GM19452 (cell line): Measurements from ENCODE around the gene FAM13A.

ENCODE experiments used
- ATAC-seq: cut with Tn5 transposase; IDR thresholded peaks from one replicate; pipeline ENCODE4 v1.9.1; 2021; ENCODE audit not compliant: unreplicated experiment

The FAM13A gene

DNA sequence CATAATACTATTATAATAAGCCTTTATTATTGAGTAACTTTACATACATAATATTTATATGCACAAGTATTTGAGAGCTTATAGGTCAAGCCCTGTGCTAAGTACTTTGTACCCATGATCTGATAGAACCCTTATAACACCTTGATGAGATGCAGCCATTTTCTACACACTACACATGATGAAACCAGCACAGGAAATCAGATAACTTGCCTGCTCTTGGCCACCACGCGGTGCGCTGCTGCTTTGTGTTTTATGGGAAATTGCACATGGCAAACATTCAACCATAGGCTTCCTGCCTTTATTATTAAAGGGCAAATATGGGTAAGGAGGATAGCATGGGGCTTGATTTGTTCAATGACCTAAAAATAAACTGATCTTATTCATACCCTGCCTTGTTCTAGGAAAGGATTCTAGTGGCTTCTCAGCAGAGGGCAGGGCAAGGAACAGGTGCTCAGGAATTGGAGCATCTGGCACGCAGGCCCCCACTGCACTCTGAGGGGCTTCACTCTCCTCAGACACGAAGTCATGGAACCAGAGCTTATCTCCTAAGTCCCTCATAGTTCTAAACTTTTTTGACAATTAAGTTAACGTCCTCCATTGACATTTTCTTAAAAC is 327.7 kb downstream of the FAM13A start:
- no peak for ATAC-seq

- ATAC-seq, result no peak
Observed at GRCh38 chr4:88728146-88728545, 328.8 kb downstream of the FAM13A start.

- ATAC-seq, result no peak
Observed at GRCh38 chr4:88725986-88726385, 331.0 kb downstream of the FAM13A start.

GRCh38 chr4:88725143-88725542 is 331.8 kb downstream of the FAM13A start:
- no peak for ATAC-seq

DNA sequence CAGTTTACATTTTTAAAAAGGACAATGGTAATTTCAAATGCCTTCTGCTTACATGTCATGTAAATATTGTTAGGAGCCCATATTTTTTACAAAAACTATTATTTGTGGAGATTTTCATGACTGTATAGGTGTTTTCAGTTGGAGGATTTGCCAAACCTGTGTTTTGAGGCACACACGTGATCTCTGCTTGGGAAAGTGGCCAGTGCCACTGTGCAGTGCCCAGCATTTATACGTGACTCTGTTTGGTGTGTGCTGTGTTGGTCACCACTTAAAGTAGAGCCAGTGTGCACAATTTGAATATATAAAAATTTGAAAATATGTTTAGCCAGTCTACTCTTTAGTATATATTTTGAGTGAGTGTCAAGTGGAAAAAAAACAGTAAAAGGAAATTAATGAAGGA is 332.6 kb downstream of the FAM13A start:
- ATAC-seq, result no peak

DNA sequence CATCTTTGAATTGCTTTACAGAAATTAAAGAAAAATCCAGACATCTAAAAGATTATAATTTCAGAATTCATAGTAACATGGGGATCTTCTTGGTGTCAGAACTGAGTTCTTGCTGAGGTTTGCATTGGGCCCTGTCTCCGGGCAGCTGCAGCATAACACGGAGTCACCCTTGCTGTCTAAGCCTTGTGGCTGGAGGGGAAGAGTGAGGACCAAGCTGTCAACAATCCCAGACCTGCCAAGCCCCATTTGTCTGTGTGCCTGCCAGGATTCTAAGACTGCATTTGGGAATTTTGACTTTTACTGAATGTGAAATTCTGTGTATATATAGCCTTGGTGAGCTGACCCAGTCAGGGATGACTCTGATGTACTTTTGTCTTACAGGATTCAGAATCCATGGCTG is 334.2 kb downstream of the FAM13A start:
- ATAC-seq, result no peak

- ATAC-seq, result no peak
Observed at GRCh38 chr4:88722276-88722780, 334.7 kb downstream of the FAM13A start.

DNA sequence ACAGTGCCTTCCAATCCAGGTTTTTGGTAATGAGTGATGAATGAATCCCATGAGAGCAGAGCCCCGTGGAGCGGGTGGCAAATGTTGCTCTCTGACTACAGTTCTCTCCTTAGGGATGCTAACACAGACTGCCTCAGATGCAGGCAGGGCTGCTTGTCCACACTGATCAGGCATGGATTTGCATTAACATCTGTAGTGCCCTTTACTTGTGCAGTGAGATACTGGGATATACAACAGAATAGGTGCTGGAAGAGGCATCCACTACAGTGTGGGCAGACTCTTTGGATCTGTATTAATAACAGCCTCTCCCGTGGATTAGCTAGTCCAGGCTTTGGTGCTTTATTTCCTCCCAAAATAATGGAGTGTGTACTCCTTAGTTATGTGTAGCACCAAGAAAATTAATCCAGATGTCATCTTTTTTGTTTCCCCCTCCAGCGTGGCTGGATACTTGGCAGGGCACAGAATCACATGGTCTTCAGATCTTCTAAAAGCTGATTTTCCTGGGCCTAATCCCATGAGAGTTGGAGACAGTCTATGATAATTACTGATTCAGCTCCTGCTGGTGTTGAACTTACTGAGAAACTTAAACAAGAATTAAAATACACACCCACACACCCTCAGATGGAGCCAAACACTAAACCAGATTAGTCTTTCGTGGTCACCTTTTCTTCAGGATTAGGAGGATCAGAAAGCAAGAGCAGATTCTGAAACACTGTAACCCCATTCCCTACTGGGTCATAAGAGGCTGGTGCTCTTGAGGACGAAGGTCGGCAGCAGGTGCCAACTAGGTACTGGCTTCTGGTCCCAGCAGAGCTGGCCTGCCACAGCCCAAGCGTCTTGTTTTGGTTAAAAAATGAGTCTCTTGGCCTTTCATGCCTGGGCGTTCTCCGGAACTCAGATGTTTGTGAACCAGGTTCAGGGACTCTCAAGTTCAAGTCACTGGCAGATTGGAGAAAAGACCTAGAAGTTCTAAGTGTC is 336.2 kb downstream of the FAM13A start:
- no peak for ATAC-seq

- ATAC-seq, result no peak
Observed at GRCh38 chr4:88719381-88719780, 337.6 kb downstream of the FAM13A start.

GRCh38 chr4:88718098-88718497 is 338.9 kb downstream of the FAM13A start:
- ATAC-seq, result no peak

GRCh38 chr4:88713782-88714181 is 343.2 kb downstream of the FAM13A start:
- no peak for ATAC-seq

- no peak for ATAC-seq
Observed at GRCh38 chr4:88709989-88710388, 347.0 kb downstream of the FAM13A start.

- no peak for ATAC-seq
Observed at GRCh38 chr4:88706574-88706973, 350.4 kb downstream of the FAM13A start.

DNA sequence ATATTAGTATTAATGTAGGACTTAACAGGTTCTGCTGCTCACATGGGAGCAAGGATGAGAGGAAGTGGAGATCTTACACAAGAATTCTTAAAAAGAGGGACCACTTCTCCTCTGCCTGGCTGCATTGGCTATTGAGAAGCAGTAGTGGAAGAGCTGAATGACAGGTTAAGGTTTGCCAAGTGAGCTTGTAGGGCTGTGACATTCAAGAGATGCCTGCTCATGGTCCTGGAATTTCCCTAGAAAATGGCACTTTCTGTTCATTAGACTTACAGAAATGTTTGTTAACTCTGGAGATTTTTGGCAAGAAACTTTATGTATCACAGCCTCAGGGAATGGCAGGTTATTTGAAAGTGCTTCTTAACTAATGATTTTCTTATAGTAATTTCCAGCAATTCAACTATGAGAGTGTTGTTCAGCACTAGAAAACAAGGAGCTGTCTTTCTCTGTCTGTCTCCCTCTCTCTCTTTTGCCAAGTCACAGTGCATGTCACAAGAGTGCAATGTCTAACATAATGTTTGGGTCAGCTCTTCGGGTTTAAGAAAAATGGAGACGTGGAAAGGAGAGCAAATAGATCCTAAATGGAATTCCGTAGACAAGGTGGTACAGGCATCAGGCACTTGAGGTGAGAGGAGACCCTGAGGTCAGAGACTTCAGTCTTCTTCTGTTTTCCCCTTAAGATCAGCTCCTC is 351.0 kb downstream of the FAM13A start:
- no peak for ATAC-seq

GRCh38 chr4:88705223-88705622 is 351.8 kb downstream of the FAM13A start:
- no peak for ATAC-seq

GRCh38 chr4:88702782-88703181 is 354.2 kb downstream of the FAM13A start:
- no peak for ATAC-seq

- ATAC-seq, result no peak
Observed at GRCh38 chr4:88698519-88698918, 358.5 kb downstream of the FAM13A start.

DNA sequence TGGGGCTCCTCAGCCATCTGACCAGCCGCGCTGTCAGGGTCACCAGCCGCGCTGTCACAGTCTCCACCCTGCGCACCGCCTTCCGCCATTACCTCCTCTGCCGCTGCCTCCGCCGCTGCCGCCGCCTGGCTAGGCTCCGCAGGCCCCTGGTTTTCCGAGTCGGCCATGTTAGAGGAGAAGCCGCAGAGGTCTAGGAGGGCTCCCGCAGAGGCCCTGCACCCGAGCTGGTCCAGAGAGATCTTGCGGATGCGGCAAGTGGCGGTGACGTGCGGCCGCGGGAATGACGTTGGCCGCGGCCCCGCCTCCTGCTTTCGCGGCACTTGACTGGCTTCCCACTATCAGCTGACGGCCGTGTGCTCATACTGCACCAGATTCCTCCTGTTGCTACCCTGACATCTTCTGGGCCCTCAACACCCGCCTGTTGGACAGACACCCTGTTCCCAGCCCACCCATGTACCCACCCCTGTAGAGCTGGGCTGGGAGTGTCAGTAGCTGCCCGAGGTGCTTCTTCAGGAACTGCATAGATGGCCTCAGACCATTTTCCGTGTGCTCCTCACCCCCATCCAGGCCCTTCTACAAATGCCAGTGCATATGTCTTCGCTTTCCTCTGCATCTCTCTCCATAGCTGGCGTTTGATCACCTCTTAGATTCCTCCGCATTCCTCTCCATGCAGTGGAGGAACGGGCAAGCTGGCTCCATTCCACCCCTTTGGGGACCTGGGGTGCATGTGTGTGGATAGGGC is 359.2 kb downstream of the FAM13A start, which contains the start of gene NAP1L5:
Gene NAP1L5, minus strand, starts transcription at position 242 of the 742 bp plus-strand sequence. Its CDS starts 75 bp downstream, at position 167.
- peak; percentile 97 for ATAC-seq

GRCh38 chr4:88697141-88697540 is 359.8 kb downstream of the FAM13A start:
- ATAC-seq, result no peak

DNA sequence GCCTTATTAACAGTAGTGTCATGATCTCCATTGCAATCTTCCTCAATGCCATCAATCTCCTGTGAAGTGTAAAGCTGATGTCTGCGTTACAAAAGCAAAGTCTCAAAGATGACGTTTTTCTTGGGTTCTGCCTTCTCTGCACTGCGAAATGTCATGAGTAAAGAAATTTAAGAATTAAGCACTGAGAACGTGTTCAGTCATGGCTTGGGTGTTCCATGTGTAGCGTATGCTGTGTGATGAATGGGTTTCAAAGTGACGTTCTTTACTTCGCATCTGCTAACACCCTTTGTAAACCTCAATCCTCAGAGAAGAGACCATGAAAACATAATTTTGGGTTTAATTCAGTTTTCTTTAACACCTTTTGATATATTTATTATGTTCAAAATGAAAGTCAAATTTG is 360.4 kb downstream of the FAM13A start:
- no peak for ATAC-seq

- no peak for ATAC-seq
Observed at GRCh38 chr4:88693792-88694191, 363.2 kb downstream of the FAM13A start.
